Right lung (tissue), 5 donors: ENCODE results near the gene MLLT1. TPM values are rescaled to one million over a fixed set of nuclear protein-coding genes. Genes with fewer than 3 reads are reported as not detected.

Experiments
- DNase-seq, 2 donors: peaks; one replicate each; pipeline ENCODE4 v3.0.0-alpha.2; 2013
- polyA plus RNA-seq, 5 donors: library from polyadenylated mRNA; unstranded; fragments of 120-200 nt; gene quantifications; one replicate each; pipeline versions ENCODE4 v1.2.1 to v1.2.3, GENCODE V29; 2013; ENCODE audit warnings: inconsistent platforms in 1 of 5, low replicate concordance in 1 of 5; ENCODE audit not compliant: insufficient read length in 5 of 5, insufficient read depth in 1 of 5

MLLT1 gene
- polyA plus RNA-seq, 5 donors = 61.4 to 124 (median 79.8) TPM

DNA sequence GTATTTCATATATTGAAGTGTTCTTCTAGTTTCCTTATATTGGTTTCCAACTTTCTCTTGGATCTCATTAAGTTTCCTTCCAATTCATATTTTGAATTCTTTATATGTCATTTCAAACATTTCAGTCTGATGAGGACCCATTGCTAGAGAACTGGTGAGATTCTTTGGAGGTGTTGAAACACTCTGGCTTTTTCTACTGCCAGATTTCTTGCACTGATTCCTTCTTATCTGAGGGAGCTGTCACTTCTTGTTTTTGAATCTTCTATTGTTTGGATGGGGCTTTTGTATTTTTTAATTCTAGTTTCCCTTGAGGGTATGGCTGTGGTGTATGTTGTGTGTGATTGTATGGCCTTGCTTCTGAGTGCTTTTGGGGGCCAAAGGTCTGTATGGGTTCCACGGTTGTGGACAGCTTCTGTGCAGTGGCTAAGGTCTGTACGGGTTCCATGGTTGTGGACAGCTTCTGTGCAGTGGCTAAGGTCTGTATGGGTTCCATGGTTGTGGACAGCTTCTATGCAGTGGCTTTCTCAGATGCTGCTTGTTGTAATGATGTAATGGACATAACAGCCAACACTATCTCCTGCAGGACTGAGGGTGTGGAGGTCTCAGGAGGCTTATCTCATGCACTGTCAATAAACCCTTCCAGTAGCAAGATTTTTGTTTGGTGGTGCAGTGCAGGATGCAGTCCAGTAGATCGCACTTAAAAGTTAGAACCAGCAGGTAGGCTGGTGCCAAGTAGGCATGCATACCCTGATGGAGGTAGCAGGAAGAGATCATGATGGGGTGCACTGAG lies 107.5 kb downstream of the MLLT1 start:
- no peak for DNase-seq

- DNase-seq = no peak
Measured at GRCh38 chr19:6167115-6167514, 112.7 kb downstream of the MLLT1 start.

GRCh38 chr19:6164906-6165531 lies 114.8 kb downstream of the MLLT1 start:
- DNase-seq = no peak

DNA sequence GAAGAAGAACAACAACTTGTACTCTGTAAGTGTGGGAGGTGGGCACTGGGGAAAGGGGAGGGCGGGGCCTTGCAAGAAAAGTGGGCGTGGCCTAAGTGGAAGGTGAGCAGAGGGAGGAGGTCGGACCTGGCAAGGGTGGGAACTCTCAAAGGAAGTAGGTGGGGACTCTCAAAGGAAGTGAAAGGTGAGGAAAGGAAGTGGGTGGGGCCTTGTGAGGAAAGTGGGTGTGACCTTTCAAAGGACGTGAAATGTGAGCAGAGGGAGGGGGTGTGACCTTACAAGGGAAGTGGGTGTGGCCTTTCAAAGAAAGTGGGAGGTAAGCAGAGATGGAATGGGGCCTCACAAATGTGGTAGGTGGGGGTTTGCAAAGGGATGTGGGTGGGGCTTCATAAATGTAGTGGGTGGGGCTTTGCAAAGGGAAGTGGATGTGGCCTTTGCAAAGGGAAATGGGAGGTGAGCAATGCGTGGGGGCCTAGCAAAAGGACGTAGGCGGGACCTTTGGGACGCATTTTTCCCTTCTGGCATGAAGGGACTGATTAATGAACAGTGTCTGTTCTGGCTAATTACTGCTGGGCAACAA lies 118.4 kb downstream of the MLLT1 start:
- DNase-seq = no peak

Other genes starting within 250 kb of the MLLT1 start
- 10 to 100 TPM; 12.2 to 16.8 (median 14.5) TPM for gene RFX2, start 169.5 kb downstream of the MLLT1 start, polyA plus RNA-seq
- 1 to 10 TPM; 1.0 to 2.6 (median 2.0) TPM for gene ACSBG2, start 144.3 kb downstream of the MLLT1 start, polyA plus RNA-seq
- under 1 TPM in 4 of 5 donors, not detected in 1; 0.10 to 0.24 (median 0.23) TPM for gene ACER1, start 53.6 kb upstream of the MLLT1 start, polyA plus RNA-seq
- 10 to 100 TPM; 40.8 to 78.4 (median 50.9) TPM for gene CLPP, start 81.6 kb upstream of the MLLT1 start, polyA plus RNA-seq
- 10 to 100 TPM; 25.6 to 98.1 (median 53.9) TPM for gene ALKBH7, start 92.8 kb upstream of the MLLT1 start, polyA plus RNA-seq
- gene PSPN, start 96.0 kb upstream of the MLLT1 start, polyA plus RNA-seq = 1 to 10 TPM; 1.7 to 3.2 (median 2.1) TPM
- gene GTF2F1, start 113.2 kb upstream of the MLLT1 start, polyA plus RNA-seq = 10 to 100 TPM; 62.7 to 90.2 (median 74.5) TPM
- gene KHSRP, start 144.8 kb upstream of the MLLT1 start, polyA plus RNA-seq = 100 to 1,000 TPM; 211 to 355 (median 257) TPM
- 1 to 10 TPM in 1 of 5 donors, under 1 TPM in 4; 0.26 to 1.3 (median 0.57) TPM for gene SLC25A41, start 153.8 kb upstream of the MLLT1 start, polyA plus RNA-seq
- gene SLC25A23, start 179.8 kb upstream of the MLLT1 start, polyA plus RNA-seq = 10 to 100 TPM; 44.7 to 62.3 (median 49.6) TPM
- gene CRB3, start 184.3 kb upstream of the MLLT1 start, polyA plus RNA-seq = 10 to 100 TPM; 13.1 to 23.4 (median 18.0) TPM
- gene DENND1C, start 201.8 kb upstream of the MLLT1 start, polyA plus RNA-seq = 10 to 100 TPM; 14.6 to 23.3 (median 16.6) TPM
- 1 to 10 TPM; 2.3 to 6.8 (median 3.4) TPM for gene TUBB4A, start 222.3 kb upstream of the MLLT1 start, polyA plus RNA-seq